ENCODE measurements around the gene MXI1. TPM values are rescaled to one million over a fixed set of nuclear protein-coding genes. Genes with fewer than 3 reads are reported as not detected.

MXI1 gene
- total and polyA plus RNA-seq, 4 donors = 9.6 to 52.0 (median 14.2) TPM

DNA sequence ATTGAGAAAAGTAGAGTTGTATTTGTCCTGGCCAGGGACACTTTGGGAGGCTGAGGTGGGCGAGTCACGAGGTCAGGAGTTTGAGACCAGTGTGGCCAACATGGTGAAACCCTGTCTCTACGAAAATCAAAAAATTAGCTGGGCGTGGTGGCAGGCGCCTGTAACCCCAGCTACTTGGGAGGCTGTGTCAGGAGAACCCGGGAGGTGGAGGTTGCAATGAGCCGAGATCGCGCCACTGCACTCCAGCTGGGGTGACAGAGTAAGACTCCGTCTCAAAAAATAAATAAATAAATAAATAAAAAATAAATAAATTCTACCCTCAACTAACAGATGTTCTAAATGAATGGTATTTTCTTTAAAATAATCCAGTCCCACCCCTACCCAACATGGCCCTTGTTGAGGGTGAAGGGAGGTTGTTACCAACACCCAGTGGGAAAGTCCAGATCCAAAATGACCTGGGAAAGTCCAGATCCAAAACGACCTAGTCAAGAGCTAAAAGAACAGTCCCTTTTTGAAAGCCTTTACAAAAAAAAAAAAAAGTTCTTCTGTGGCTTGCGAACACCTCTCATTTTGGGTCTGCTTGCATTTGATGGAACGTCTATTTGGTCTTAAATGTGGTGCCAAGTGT, 16.0 kb downstream of the MXI1 start:
- H3K36me3 ChIP-seq (ENCODE audit: control insufficient read depth in 4 of 4, insufficient read depth in 3 of 4, low read depth in 1 of 4, low read length in 3 of 4) = no peaks in the 10 kb centered on the region
- no peak overlapping the region for H3K9ac ChIP-seq (ENCODE audit: low read depth in 1 of 2, low read length in 2 of 2)
- H3K27me3 ChIP-seq (ENCODE audit: control insufficient read depth in 4 of 4, insufficient read depth in 4 of 4, low read length in 3 of 4) = no peaks in the 10 kb centered on the region
- no peak overlapping the region for H3K27ac ChIP-seq (ENCODE audit: low read depth in 1 of 2, low read length in 2 of 2)
- 90% methylated on average over 13 of the region's 13 CpGs for WGBS
- H3K9me3 ChIP-seq (ENCODE audit: control insufficient read depth in 4 of 4, low read length in 3 of 4) = no peaks in the 10 kb centered on the region
- TF ChIP-seq NR2F2 (IDR thresholded peaks at IDR 0.05) (no peak), EGR1 (IDR thresholded peaks at IDR 0.05; ENCODE audit: low read depth in 2 of 2) (no peak), TAF1 (conservative IDR thresholded peaks at IDR 0.05) (no peak), HNF4G (IDR thresholded peaks at IDR 0.05) (no peak), SP1 (IDR thresholded peaks at IDR 0.05) (no peak), FOXA1 (IDR thresholded peaks at IDR 0.05) (no peak), JUND (IDR thresholded peaks at IDR 0.05) (no peak), FOXA2 (IDR thresholded peaks at IDR 0.05) (no peak), GABPA (IDR thresholded peaks at IDR 0.05 in 1 of 2, conservative IDR thresholded peaks at IDR 0.05 in 1 of 2) (no peak), RXRA (IDR thresholded peaks at IDR 0.05) (no peak), RAD21 (IDR thresholded peaks at IDR 0.05) (no peak), YY1 (IDR thresholded peaks at IDR 0.05) (no peak), HNF4A (conservative IDR thresholded peaks at IDR 0.05) (no peak)
- TF ChIP-seq, protein P1, sequence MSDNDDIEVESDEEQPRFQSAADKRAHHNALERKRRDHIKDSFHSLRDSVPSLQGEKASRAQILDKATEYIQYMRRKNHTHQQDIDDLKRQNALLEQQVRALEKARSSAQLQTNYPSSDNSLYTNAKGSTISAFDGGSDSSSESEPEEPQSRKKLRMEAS (IDR thresholded peaks at IDR 0.05) = no peak
- TF ChIP-seq, protein P2, sequence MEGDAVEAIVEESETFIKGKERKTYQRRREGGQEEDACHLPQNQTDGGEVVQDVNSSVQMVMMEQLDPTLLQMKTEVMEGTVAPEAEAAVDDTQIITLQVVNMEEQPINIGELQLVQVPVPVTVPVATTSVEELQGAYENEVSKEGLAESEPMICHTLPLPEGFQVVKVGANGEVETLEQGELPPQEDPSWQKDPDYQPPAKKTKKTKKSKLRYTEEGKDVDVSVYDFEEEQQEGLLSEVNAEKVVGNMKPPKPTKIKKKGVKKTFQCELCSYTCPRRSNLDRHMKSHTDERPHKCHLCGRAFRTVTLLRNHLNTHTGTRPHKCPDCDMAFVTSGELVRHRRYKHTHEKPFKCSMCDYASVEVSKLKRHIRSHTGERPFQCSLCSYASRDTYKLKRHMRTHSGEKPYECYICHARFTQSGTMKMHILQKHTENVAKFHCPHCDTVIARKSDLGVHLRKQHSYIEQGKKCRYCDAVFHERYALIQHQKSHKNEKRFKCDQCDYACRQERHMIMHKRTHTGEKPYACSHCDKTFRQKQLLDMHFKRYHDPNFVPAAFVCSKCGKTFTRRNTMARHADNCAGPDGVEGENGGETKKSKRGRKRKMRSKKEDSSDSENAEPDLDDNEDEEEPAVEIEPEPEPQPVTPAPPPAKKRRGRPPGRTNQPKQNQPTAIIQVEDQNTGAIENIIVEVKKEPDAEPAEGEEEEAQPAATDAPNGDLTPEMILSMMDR (IDR thresholded peaks at IDR 0.05; ENCODE audit: low read depth, low read length, missing input control) = no peak
- TF ChIP-seq, protein P3, sequence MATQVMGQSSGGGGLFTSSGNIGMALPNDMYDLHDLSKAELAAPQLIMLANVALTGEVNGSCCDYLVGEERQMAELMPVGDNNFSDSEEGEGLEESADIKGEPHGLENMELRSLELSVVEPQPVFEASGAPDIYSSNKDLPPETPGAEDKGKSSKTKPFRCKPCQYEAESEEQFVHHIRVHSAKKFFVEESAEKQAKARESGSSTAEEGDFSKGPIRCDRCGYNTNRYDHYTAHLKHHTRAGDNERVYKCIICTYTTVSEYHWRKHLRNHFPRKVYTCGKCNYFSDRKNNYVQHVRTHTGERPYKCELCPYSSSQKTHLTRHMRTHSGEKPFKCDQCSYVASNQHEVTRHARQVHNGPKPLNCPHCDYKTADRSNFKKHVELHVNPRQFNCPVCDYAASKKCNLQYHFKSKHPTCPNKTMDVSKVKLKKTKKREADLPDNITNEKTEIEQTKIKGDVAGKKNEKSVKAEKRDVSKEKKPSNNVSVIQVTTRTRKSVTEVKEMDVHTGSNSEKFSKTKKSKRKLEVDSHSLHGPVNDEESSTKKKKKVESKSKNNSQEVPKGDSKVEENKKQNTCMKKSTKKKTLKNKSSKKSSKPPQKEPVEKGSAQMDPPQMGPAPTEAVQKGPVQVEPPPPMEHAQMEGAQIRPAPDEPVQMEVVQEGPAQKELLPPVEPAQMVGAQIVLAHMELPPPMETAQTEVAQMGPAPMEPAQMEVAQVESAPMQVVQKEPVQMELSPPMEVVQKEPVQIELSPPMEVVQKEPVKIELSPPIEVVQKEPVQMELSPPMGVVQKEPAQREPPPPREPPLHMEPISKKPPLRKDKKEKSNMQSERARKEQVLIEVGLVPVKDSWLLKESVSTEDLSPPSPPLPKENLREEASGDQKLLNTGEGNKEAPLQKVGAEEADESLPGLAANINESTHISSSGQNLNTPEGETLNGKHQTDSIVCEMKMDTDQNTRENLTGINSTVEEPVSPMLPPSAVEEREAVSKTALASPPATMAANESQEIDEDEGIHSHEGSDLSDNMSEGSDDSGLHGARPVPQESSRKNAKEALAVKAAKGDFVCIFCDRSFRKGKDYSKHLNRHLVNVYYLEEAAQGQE (IDR thresholded peaks at IDR 0.05) = no peak
- TF ChIP-seq, protein P4, sequence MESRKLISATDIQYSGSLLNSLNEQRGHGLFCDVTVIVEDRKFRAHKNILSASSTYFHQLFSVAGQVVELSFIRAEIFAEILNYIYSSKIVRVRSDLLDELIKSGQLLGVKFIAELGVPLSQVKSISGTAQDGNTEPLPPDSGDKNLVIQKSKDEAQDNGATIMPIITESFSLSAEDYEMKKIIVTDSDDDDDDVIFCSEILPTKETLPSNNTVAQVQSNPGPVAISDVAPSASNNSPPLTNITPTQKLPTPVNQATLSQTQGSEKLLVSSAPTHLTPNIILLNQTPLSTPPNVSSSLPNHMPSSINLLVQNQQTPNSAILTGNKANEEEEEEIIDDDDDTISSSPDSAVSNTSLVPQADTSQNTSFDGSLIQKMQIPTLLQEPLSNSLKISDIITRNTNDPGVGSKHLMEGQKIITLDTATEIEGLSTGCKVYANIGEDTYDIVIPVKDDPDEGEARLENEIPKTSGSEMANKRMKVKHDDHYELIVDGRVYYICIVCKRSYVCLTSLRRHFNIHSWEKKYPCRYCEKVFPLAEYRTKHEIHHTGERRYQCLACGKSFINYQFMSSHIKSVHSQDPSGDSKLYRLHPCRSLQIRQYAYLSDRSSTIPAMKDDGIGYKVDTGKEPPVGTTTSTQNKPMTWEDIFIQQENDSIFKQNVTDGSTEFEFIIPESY (IDR thresholded peaks at IDR 0.05) = no peak
- TF ChIP-seq, protein P5, sequence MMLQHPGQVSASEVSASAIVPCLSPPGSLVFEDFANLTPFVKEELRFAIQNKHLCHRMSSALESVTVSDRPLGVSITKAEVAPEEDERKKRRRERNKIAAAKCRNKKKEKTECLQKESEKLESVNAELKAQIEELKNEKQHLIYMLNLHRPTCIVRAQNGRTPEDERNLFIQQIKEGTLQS (IDR thresholded peaks at IDR 0.05) = no peak
- DNase-seq (ENCODE audit: low spot score) = no peak
- no peak overlapping the region for H3K4me3 ChIP-seq (ENCODE audit: low read depth in 1 of 3, low read length in 3 of 3)
- peaks cover 1 to 13% (median 10%) of the 10 kb centered on the region in 4 donors for H3K4me1 ChIP-seq (ENCODE audit: control insufficient read depth in 4 of 4, insufficient read depth in 4 of 4, low read length in 3 of 4)
